Measurements from ENCODE around the gene HOMER2.

Gene HOMER2

GRCh38 chr15:82951472-82952157 lies 905 bp downstream of the HOMER2 start:
- H3K9ac ChIP-seq (ENCODE audit: low read depth, low read length): no peak overlapping the region
- no peak for ATAC-seq (ENCODE audit: insufficient read depth, low read depth)

GRCh38 chr15:82950746-82951370 lies 1.7 kb downstream of the HOMER2 start:
- Histone ChIP-seq H3K79me2 (ENCODE audit: insufficient read depth, low read length) (no peaks in the 10 kb centered on the region), H3K4me1 (ENCODE audit: insufficient read depth, low read length) (no peaks in the 10 kb centered on the region), H3K36me3 (ENCODE audit: insufficient read depth, low read length) (no peaks in the 10 kb centered on the region), H3K4me2 (ENCODE audit: insufficient read depth, low read length) (no peak overlapping the region), H3K27me3 (ENCODE audit: insufficient read depth, low read length, poor library complexity) (no peaks in the 10 kb centered on the region), H2AFZ (ENCODE audit: low read depth, low read length) (no peak overlapping the region), H3K4me3 (ENCODE audit: low read depth in 1 of 2, low read length in 2 of 2) (no peak overlapping the region), H3K27ac (ENCODE audit: low read length) (no peak overlapping the region), H3K9ac (ENCODE audit: low read depth, low read length) (no peak overlapping the region), H4K20me1 (ENCODE audit: insufficient read depth, low read length) (no peaks in the 10 kb centered on the region; the same call in 1 of the 2 replicates), H3K9me3 (ENCODE audit: insufficient read depth, low read length, severe bottlenecking) (no peaks in the 10 kb centered on the region)
- no peak for DNase-seq
- no peak for ATAC-seq (ENCODE audit: insufficient read depth, low read depth)
- TF ChIP-seq CTCF (IDR thresholded peaks at IDR 0.05; ENCODE audit: borderline replicate concordance, extremely low read depth, low read length, poor library complexity, severe bottlenecking) (no peak), EZH2 (IDR thresholded peaks at IDR 0.05; ENCODE audit: borderline replicate concordance, low read depth, low read length, severe bottlenecking) (no peak)

More at GRCh38 chr15:82951472-82952157, 905 bp downstream of the HOMER2 start:
- H3K4me3 ChIP-seq (ENCODE audit: low read depth in 1 of 2, low read length in 2 of 2): no peak overlapping the region
- H4K20me1 ChIP-seq (ENCODE audit: insufficient read depth, low read length): no peaks in the 10 kb centered on the region; the same call in 1 of the 2 replicates
- H3K79me2 ChIP-seq (ENCODE audit: insufficient read depth, low read length): no peaks in the 10 kb centered on the region
- H3K9me3 ChIP-seq (ENCODE audit: insufficient read depth, low read length, severe bottlenecking): no peaks in the 10 kb centered on the region
- DNase-seq: no peak
- H3K4me2 ChIP-seq (ENCODE audit: insufficient read depth, low read length): no peak overlapping the region
- H2AFZ ChIP-seq (ENCODE audit: low read depth, low read length): no peak overlapping the region
- no peak overlapping the region for H3K27ac ChIP-seq (ENCODE audit: low read length)
- no peaks in the 10 kb centered on the region for H3K36me3 ChIP-seq (ENCODE audit: insufficient read depth, low read length)
- TF ChIP-seq EZH2 (IDR thresholded peaks at IDR 0.05; ENCODE audit: borderline replicate concordance, low read depth, low read length, severe bottlenecking): no peak
- no peak for TF ChIP-seq CTCF (IDR thresholded peaks at IDR 0.05; ENCODE audit: borderline replicate concordance, extremely low read depth, low read length, poor library complexity, severe bottlenecking)
- H3K27me3 ChIP-seq (ENCODE audit: insufficient read depth, low read length, poor library complexity): no peaks in the 10 kb centered on the region
- no peaks in the 10 kb centered on the region for H3K4me1 ChIP-seq (ENCODE audit: insufficient read depth, low read length)

DNA sequence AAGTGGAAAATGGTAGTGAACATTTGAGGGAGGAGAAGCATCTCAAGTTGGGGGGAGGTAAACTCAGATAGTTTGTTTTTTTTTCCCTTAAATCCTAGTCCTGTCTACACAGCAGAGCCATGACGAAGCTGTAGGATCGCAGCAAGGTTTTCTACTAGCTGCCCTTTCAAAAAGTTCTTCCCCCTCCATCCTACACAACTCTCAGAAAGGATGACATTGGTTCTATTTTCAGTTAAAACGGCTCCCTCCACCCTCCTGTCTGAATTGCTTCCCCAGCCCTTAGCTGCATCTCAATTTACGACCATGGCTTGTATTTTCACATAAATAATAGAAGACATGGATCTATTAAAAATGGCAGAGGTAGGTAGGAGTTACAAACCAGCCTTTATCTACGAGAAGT lies 2.2 kb downstream of the HOMER2 start:
- no peak for DNase-seq
- Histone ChIP-seq H3K27me3 (ENCODE audit: insufficient read depth, low read length, poor library complexity) (no peaks in the 10 kb centered on the region), H3K27ac (ENCODE audit: low read length) (no peak overlapping the region), H3K4me3 (ENCODE audit: low read depth in 1 of 2, low read length in 2 of 2) (no peak overlapping the region), H2AFZ (ENCODE audit: low read depth, low read length) (no peak overlapping the region), H3K4me2 (ENCODE audit: insufficient read depth, low read length) (no peak overlapping the region), H3K79me2 (ENCODE audit: insufficient read depth, low read length) (no peaks in the 10 kb centered on the region), H3K36me3 (ENCODE audit: insufficient read depth, low read length) (no peaks in the 10 kb centered on the region), H4K20me1 (ENCODE audit: insufficient read depth, low read length) (no peaks in the 10 kb centered on the region; the same call in 1 of the 2 replicates), H3K9me3 (ENCODE audit: insufficient read depth, low read length, severe bottlenecking) (no peaks in the 10 kb centered on the region), H3K9ac (ENCODE audit: low read depth, low read length) (no peak overlapping the region), H3K4me1 (ENCODE audit: insufficient read depth, low read length) (no peaks in the 10 kb centered on the region)
- TF ChIP-seq EZH2 (IDR thresholded peaks at IDR 0.05; ENCODE audit: borderline replicate concordance, low read depth, low read length, severe bottlenecking) (no peak), CTCF (IDR thresholded peaks at IDR 0.05; ENCODE audit: borderline replicate concordance, extremely low read depth, low read length, poor library complexity, severe bottlenecking) (no peak)
- ATAC-seq (ENCODE audit: insufficient read depth, low read depth): no peak

Data from DND-41 (cell line).